ENCODE data around the gene LIFR.

Gene LIFR

DNA sequence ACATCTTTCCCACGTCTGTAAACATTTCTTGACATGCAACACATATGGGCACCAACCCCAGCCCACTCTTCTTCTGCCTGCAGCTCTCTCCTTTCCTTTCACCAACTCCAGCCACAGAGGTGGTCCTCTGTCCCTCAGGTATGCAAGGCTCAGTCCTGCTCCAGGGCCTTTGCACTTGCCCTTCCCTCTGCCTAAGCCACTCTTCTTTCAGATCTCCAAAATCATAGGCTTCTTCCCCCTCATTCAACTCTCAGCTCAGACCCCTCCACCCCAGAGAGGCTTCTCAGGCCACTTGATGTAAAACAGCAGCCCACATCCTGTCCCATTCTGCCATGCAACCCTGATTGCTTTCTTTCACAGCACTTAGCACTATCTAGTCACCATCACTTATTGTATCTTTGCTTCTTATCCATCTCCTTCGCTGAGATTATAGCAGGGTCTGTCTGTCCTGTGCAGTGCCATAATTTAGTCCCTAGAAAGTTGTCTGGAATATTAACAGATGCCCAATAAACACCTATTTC, 3.4 kb downstream of the LIFR start:
- TF ChIP-seq, protein P1, sequence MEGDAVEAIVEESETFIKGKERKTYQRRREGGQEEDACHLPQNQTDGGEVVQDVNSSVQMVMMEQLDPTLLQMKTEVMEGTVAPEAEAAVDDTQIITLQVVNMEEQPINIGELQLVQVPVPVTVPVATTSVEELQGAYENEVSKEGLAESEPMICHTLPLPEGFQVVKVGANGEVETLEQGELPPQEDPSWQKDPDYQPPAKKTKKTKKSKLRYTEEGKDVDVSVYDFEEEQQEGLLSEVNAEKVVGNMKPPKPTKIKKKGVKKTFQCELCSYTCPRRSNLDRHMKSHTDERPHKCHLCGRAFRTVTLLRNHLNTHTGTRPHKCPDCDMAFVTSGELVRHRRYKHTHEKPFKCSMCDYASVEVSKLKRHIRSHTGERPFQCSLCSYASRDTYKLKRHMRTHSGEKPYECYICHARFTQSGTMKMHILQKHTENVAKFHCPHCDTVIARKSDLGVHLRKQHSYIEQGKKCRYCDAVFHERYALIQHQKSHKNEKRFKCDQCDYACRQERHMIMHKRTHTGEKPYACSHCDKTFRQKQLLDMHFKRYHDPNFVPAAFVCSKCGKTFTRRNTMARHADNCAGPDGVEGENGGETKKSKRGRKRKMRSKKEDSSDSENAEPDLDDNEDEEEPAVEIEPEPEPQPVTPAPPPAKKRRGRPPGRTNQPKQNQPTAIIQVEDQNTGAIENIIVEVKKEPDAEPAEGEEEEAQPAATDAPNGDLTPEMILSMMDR (IDR thresholded peaks at IDR 0.05; ENCODE audit: insufficient read depth, low read length, poor library complexity, severe bottlenecking) = no peak

DNA sequence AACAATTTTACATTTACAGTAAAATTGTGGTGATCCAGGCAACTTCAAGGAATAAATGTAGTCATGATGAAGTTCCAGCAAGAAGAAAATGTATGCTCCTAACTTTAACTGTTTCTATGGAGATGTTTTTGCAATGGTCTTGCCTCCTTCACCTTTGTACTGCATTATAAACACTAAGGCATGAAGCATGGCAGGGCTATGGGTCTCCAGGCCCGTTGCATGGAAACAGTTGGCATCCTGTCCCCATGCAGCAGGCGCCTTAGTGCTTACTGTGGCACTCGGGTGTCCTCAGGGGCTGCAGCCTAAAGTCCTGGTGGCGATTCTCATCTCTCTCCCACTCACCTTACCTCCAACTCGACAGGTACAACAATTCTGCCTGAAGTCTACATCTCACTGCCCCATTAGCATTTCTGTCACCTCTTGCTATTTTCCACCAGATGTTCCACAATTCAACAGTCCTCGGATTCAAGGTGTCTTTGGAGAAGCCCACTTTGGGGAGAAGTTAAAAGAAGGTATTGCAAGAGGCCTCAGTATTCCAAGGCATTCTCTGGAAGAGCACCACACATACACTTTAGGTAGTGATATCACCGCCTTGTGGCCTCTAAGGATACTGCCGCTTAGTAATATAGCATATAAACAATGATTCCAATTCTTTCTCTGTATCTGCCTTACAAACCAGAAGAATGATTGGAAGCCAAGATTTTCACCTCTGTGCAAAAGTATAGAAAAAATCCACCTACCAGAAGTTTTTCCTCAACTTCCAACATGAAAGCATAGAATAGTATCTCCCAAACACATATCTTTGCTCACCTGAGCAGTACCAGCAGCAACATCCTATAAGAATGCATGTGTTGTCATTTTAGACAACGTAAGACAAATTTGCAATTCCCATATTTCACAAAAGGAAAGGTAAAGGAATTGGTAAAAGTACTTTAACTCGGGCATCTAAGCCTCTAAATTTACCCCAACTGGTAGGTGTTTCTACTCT, 5.1 kb downstream of the LIFR start:
- no peaks in the 10 kb centered on the region; the same call in none of the 2 replicates for H3K27me3 ChIP-seq (replicated peaks; ENCODE audit: control insufficient read depth, insufficient read depth, low read length)
- no peak overlapping the region for H3K4me3 ChIP-seq (replicated peaks; ENCODE audit: low read depth, low read length)
- DNase-seq (ENCODE audit: extremely low read depth, insufficient read length) = no peak
- TF ChIP-seq, protein P1 (IDR thresholded peaks at IDR 0.05; ENCODE audit: insufficient read depth, low read length, poor library complexity, severe bottlenecking) = peak; percentile 72
- no peaks in the 10 kb centered on the region for H3K36me3 ChIP-seq (ENCODE audit: control insufficient read depth, insufficient read depth, low read length)

More for the DNA sequence above, 3.4 kb downstream of the LIFR start:
- Histone ChIP-seq H3K36me3 (ENCODE audit: control insufficient read depth, insufficient read depth, low read length) (no peaks in the 10 kb centered on the region), H3K27me3 (replicated peaks; ENCODE audit: control insufficient read depth, insufficient read depth, low read length) (no peaks in the 10 kb centered on the region; the same call in none of the 2 replicates), H3K4me3 (replicated peaks; ENCODE audit: low read depth, low read length) (no peak overlapping the region)
- DNase-seq (ENCODE audit: extremely low read depth, insufficient read length) = no peak

DNA sequence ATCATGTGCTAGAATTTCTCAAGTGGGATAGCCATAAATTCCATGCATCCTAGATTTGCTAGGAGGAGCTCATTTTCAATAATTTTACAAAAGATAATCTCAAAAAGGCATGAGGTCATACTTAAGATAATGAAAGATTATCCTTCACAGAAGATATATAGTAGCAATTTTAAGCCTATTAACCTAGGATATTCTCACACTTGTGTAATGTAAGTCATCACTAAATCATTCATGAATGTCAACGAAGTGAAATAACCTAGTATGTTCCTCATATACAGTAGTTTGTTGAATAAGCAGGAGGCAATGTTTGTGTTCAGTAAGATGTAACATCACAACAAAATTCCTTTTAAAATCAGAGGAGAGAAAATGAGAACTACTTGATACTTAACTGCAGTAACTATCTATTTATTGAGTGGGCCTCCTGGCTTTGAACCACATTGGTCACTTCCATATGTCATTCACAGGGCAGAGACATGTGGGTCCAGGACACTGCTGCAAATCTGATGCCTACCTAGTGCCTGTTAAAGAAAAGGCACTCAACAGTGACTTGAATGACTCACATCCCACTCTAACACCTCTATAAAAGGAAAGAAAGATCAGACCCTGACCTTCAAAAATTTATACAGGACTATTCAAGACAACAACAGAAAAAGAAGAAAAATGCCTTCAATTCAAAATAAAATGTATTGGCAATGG, 8.2 kb downstream of the LIFR start:
- TF ChIP-seq, protein P1 (IDR thresholded peaks at IDR 0.05; ENCODE audit: insufficient read depth, low read length, poor library complexity, severe bottlenecking) = no peak
- Histone ChIP-seq H3K36me3 (ENCODE audit: control insufficient read depth, insufficient read depth, low read length) (no peaks in the 10 kb centered on the region), H3K27me3 (replicated peaks; ENCODE audit: control insufficient read depth, insufficient read depth, low read length) (no peaks in the 10 kb centered on the region), H3K4me3 (replicated peaks; ENCODE audit: low read depth, low read length) (no peak overlapping the region)
- DNase-seq (ENCODE audit: extremely low read depth, insufficient read length) = no peak

DNA sequence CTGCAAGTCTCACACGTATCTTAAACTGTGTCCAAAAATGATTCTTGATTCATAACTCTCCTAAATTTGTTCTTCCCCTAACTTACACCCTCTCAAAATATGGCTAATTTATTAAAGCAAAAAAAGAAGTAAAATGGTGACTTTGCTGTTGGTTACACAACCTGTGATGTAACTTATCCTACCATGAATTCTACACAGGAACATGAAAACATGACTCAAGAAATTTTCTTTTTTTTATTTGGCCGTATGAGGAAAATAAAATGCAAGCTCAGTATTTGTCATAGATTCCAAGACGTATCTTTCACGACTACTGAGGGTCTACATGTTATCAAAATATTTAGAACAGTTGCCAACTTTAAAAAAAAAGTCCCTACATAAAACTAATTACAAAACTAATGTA, 9.2 kb downstream of the LIFR start:
- no peak overlapping the region for H3K4me3 ChIP-seq (replicated peaks; ENCODE audit: low read depth, low read length)
- TF ChIP-seq, protein P1 (IDR thresholded peaks at IDR 0.05; ENCODE audit: insufficient read depth, low read length, poor library complexity, severe bottlenecking) = no peak
- H3K36me3 ChIP-seq (ENCODE audit: control insufficient read depth, insufficient read depth, low read length) = no peaks in the 10 kb centered on the region
- DNase-seq (ENCODE audit: extremely low read depth, insufficient read length) = no peak
- H3K27me3 ChIP-seq (replicated peaks; ENCODE audit: control insufficient read depth, insufficient read depth, low read length) = no peaks in the 10 kb centered on the region

DNA sequence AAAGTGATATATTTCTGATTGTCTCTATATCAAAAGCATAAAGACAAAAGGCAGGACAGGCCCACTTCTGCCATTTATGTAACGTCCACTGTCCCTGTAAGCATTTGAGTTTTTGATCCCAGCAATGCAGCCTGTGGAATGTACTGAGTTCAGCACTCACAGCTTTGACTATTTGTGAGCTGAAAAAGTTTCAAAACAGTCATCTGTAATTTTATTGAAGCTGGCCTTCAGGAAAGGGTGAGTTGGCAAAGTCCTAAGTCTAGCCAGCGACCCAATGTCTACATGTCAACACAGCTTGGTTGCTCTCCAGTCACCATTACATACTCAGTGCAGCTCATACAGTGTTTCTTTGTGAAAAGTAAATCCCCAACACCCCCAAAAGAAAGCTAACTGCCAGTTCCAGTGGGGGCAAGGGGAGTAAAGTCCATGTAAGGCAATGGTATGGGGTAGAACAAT, 9.7 kb downstream of the LIFR start:
- Histone ChIP-seq H3K36me3 (ENCODE audit: control insufficient read depth, insufficient read depth, low read length) (no peaks in the 10 kb centered on the region), H3K27me3 (replicated peaks; ENCODE audit: control insufficient read depth, insufficient read depth, low read length) (no peaks in the 10 kb centered on the region), H3K4me3 (replicated peaks; ENCODE audit: low read depth, low read length) (no peak overlapping the region)
- no peak for DNase-seq (ENCODE audit: extremely low read depth, insufficient read length)
- TF ChIP-seq, protein P1 (IDR thresholded peaks at IDR 0.05; ENCODE audit: insufficient read depth, low read length, poor library complexity, severe bottlenecking) = no peak
